GM18951 (cell line): ENCODE measurements around the gene ITGA3.

Experiments
- POLR2A ChIP-seq: IDR thresholded peaks from 4 replicates; pipeline ENCODE4 v1.6.1; 2011; ENCODE audit warnings: mild to moderate bottlenecking; ENCODE audit not compliant: insufficient read length, insufficient read depth; ENCODE audit errors: extremely low read depth
- in situ Hi-C: fragments of 300-500 bp; cut with MboI; formaldehyde crosslinking; loops from one replicate; pipeline ENCODE4 v1.12.0; 2022; ENCODE audit warnings: low sequenced_read_pairs, mixed read lengths, inconsistent platforms; ENCODE audit not compliant: unreplicated experiment

Gene ITGA3

DNA sequence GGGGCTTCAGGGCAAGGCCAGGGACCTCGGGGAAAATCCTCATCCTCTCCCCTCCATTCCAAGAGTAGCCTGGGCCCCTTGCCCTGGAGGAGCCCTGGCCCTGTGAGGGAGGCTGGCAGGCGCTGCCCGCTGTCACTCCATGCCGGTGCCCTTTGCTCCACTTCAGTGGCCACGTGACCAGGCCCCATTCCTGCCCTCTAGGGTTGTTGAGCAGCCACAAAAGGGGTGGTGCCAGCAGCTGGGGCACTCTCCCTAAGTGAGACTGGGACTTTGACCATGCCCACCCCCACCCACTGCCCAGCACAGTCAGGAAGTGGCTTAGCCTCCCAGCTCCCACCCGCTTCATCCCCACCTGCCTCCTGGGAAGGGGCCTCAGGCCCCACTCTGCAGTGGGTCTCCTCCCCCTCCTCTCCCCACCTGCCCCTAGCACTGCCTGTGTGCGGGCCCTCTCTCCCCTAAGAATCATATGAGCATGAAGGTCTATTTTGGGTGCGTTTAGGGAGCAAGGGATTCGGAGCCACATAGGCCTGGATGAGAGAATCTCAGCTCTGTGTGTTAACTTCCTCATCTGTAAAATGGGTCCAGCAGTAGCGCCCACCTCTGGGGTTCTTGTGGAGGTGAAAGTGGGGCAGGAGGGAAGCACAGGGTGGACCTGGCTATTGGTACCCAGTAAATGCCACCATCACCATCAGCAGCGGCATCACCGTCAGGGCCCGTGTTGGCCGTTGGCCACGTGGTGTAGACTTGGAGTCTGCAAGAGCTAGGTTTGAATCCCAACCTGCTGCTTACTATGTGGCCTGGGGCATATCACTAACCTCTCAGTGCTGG is 46.5 kb downstream of the ITGA3 start:
- TF ChIP-seq POLR2A: no peak
- in situ Hi-C loops: no loop called here

DNA sequence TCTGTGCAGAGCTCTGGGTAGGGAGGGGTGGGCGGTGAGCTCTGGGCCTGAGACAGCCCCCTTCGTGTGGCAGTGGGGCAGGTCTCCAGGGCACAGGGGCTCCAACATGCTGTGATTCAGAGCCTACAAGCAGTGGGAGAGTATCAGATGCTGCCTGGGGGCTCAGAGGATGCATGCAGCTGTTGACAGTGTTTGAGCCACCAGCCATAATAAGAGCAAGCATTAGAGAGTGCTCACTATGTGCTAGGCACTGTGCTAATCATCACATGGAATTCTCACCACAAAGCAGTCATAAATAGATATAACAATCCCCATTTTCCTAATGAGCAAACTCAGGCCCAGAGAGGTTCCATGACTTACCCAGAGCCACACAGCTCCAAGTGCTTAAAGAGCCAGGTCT is 47.3 kb downstream of the ITGA3 start:
- TF ChIP-seq POLR2A: no peak
- in situ Hi-C loops: no loop called here

DNA sequence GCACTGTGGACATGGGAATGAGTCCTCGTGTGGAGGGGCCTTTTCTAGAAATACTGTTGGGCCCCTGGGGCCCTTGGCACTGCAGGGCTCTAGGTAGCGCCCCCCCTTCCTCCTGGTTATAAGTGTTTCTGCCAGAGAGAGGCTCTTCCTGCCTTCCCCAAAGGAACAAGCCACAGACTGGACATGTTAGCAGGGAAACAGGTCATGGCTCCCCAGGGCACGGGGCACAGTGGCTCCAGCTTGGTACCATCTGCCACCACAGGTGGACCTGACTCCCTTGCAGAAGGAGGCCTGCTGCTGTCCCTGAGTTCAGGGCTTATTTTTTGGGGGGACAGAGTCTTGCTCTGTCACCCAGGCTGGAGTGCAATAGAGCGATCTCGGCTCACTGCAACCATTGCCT is 48.0 kb downstream of the ITGA3 start:
- no peak for TF ChIP-seq POLR2A
- in situ Hi-C loops: no loop called here

DNA sequence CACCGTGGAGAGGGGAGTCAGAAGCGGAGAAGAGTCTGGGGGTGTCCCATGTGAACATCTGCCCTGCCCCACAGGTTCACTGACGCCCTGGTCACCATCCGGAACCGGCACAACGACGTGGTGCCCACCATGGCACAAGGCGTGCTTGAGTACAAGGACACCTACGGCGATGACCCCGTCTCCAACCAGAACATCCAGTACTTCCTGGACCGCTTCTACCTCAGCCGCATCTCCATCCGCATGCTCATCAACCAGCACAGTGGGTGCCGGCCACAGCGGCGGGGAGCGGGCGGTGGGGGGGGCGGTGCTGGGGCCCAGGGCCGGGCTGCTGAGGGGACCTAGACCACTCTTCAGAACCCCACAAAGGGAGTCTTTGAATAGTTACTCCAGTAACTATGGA is 49.9 kb downstream of the ITGA3 start:
- in situ Hi-C loops: no loop called here
- TF ChIP-seq POLR2A: no peak

DNA sequence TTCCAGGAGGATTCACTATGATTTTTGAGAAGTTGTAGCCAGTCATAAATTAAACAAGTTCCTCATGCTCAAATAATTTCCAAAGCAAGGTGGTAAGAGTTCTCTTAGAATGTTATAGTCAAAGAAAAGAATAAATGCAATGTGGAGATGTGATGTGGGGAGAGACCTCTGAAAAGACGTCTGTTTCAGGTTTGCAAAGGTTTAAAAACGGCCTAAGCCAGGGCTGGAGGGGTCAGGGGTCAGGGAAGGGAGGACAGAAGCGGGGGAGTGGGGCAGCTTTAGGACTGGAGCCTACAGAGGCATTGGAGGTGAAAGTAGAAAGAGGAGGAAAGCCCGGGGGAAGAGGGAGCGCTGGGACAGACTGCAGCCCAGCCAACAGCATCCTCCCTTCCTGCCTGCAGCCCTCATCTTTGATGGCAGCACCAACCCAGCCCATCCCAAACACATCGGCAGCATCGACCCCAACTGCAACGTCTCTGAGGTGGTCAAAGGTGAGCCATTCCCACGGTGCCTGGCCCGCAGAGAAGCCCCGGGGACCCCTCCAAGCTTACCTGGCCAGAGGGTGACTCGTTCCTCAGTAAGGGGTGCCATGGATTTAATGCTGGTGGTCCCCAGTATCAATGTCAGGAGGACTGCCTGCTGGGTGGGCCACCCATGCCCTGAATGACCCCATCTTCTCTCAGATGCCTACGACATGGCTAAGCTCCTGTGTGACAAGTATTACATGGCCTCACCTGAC is 50.7 kb downstream of the ITGA3 start:
- TF ChIP-seq POLR2A: no peak
- in situ Hi-C loops: no loop called here

DNA sequence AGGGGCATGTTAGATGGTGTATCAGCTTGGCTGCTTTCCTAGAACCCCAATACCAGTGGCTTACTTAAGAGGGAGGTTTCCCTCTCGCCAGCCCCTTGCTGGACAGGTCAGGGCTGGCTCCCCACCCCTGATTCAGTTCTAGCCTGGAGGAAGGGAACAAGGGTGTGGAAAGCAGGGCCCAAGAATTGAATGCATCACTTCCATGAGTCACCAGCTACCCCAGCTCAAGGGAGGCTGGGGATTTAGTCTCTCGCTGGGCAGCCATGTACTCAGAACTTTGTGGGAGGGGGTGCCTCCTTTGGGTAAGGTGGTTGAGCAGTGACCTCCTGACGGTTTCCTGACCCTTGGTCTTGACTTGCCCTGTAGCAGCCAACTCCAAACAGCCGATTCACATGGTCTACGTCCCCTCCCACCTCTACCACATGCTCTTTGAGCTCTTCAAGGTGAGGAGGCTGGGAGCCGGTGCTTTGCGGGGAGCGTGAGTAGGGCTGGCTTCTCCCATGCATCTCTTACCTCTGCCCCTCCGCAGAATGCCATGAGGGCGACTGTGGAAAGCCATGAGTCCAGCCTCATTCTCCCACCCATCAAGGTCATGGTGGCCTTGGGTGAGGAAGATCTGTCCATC is 52.0 kb downstream of the ITGA3 start:
- in situ Hi-C loops: no loop called here
- no peak for TF ChIP-seq POLR2A

DNA sequence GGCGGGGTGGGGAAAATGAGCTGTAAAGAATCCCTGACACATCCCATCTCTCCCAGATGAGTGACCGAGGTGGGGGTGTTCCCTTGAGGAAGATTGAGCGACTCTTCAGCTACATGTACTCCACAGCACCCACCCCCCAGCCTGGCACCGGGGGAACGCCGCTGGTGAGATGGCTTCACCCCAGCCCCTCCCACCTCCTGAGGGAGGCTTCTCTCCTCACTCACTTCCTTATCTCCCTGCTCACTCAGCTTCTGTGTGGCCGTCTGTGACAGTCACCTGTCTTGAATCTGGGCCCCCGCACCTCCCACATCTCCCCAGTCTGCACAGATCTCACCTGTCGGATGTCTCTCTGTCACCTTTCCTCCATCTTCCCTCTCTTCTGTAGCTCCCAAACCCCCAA is 52.6 kb downstream of the ITGA3 start:
- in situ Hi-C loops: no loop called here
- TF ChIP-seq POLR2A: no peak

DNA sequence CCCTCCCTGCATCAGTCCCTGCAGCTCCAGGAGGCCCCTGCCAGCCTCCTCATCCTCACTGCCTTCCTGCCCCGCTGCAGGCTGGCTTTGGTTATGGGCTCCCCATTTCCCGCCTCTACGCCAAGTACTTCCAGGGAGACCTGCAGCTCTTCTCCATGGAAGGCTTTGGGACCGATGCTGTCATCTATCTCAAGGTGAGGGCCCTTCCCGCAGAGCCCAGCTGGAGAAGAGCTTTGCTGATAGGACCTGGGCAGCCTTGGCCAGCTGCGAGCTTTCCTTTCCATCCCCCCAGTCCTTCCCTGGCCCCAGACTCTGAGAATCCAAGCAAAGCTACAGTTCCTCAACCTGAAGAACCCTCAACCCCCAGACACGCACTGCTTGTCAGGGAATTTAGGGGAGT is 53.3 kb downstream of the ITGA3 start:
- TF ChIP-seq POLR2A: no peak
- in situ Hi-C loops: no loop called here

DNA sequence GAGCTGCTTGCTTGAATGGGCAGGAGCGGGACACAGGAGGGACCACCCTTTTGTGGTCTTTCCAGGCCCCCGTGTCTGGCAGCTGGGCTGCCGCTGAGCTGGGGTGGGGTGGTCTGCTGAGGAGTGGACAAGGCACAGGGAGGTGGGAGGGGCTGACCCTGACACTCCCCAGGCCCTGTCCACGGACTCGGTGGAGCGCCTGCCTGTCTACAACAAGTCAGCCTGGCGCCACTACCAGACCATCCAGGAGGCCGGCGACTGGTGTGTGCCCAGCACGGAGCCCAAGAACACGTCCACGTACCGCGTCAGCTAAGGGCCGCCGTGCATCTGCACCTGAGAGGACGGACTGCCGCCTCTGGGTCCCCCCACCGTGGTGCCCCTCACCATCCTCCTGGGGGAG is 53.9 kb downstream of the ITGA3 start:
- no peak for TF ChIP-seq POLR2A
- in situ Hi-C loops: no loop called here

DNA sequence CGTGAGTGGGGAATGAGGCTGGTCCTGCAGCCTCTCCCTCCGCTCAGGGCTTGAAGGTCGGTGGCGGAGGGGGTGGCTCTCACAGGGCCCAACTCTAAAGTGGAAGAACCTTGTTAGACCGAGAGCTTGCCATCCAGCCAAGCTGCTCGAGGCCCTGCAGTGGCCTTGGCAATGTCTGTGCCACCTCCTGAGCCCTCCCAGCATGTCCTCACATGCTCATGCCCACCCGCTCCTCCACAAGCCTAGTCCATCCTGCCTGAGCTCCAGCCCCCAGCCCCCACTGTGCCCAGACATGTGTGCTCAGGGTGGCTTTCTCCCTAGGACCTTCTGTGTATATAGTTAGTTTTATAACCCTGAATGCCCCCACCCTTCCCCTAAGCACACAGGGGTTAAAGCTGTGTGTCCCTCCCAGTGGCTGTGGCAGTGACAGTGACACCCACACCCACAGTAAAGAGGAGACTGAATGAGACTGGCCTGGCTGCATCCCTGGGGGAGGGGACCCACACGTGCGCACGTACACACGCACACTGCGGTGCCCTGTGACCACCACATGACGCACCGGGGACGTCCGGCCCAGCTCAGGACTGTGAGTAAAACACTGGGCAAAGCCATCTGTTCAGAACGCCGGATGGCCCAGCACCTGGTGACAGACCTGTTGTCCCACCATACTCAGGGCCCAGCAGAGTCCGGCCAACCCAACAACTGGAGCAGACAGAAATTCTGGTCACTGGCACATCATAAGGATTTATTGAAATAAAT is 54.9 kb downstream of the ITGA3 start:
- TF ChIP-seq POLR2A: no peak
- in situ Hi-C loops: no loop called here

DNA sequence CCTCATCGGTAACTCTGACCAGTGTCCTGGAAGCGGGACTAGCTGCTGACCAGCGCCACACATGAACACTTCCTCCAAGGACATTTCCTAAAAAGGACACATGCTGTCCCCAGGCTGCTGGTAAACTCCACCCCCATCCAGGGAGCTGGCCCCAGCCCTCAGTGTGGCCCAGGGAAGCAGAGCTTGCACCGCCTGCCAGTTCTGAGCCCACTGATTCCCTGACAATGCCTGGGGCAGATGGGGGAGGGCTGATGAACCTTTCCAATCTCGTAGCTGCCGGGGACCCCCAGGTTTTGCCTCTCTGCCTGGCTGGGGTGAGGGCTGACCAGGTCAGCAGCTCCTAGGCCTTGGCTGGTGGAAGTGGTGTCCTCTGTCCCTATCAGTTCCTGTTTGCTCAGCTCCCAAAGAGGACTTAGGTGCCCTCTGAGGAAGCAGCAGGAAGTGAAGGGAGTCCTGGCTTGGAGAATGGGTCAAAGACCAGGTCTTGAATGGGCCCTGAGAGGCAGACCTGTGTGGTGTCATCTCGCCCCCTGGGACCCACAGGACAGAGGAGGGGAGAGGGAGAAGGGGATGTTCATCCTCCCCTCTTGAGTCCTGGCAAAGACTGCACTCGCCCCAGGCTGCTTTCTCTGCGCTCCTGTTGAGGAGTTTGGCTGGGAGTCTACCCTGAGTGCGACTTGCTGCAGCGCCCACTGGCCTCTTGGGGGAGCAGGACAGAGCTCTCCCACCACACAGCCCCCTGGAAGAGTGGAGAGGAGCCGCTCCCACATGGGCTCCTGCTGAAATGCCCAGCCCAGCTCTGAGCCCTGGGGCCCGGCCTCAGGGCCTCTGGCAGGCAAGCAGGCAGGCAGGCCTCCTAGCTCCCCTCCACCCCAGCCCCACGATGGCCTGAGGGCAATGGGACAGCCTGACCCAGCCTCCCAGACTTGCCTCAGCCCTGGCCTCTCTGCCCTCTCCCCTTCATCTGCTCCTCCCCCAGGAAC is 56.1 kb downstream of the ITGA3 start:
- in situ Hi-C loops: no loop called here
- no peak for TF ChIP-seq POLR2A

DNA sequence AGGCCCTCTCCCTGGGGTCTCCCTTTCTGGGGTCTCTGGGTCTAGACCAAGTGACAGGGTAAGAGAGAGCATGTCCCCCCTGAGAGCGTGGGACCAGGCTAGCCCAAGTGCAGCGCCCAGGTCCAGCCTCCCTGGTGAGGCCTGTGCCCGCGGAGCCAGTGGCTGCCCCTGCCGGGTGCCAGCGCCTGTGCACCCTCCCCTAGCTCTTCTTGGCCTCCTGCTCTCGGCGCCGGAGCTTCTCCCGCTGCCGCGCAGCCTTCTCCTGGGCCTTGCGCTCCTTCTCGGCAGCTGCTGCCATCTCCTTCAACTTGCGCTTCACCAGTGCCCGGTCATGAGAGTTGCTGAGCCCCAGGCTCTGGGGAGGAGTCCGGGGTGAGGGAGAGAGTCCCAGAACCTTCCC is 56.8 kb downstream of the ITGA3 start:
- in situ Hi-C loops: no loop called here
- no peak for TF ChIP-seq POLR2A
